Islet precursor cell (in vitro differentiated cells): ENCODE results near the gene DAB2IP.
A peak's percentile ranks its signal among the peaks of the same experiment; 100 is the strongest.

Source experiments
- DNase-seq: peaks from one replicate; pipeline ENCODE4 v3.0.0-alpha.2; 2018

Gene DAB2IP

DNA sequence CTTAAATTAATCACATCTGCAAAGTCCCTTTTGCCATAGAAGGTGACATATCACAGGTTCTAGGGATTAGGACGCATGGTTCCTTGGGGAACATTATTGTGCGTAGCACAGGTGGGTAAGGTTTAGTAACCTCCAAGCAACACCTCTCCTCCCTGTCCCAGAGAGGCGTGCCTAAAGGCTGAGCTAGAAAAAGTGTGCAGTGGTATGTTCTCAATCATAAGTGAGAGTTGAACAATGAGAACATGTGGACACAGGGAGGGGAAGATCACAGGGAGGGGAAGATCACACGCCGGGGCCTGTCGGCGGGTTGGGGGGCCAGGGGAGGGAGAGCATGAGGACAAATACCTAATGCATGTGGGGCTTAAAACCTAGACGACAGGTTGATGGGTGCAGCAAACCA, 14.9 kb downstream of the DAB2IP start:
- no peak for DNase-seq

DNA sequence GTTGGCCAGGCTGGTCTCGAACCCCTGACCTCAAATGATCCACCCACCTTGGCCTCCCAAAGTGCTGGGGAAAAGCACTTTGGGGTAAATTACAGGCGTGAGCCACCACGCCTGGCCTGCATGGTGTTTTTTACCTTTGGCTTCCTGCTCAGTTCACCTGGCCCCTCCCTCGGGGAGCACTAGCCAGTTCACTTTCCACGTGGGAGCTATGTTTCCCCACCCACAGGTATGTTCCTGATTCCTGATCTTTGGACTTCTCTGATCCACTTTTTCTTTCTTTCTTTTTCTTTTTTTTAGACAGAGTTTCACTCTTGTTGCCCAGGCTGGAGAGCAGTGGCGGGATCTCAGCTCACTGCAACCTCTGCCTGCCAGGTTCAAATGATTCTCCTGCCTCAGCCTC, 15.8 kb downstream of the DAB2IP start:
- no peak for DNase-seq

DNA sequence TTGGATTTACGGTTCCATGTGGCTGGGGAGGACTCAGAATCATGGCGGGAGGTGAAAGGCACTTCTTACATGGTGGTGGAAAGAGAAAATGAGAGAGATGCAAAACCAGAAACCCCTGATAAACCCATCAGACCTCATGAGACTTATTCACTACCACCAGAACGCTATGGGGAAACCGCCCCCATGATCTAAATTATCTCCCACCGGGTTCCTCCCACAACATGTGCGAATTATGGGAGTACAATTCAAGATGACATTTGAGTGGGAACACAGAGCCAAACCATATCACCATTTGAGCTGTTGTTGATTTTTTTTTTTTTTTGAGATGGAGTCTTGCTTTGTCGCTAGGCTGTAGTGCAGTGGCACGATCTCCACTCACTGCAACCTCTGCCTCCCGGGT, 16.5 kb downstream of the DAB2IP start:
- no peak for DNase-seq

DNA sequence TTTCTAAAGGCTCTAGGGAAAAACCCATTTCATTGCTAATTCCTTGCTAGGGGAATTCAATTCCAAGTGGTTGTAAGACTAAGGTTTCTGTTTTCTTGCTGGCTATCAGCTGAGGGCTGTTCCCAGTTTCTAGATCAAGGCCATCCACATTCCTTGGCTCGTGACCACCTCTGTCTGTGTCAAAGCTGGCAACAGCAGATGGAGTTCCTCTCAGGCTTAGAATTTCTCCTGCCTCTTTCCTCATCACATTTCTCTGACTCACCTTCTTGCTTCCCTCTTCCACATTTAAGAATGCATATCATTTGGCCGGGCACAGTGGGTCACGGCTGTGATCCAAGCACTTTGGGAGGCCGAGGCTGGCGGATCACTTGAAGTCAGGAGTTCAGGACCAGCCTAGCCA, 19.0 kb downstream of the DAB2IP start:
- DNase-seq, result no peak

DNA sequence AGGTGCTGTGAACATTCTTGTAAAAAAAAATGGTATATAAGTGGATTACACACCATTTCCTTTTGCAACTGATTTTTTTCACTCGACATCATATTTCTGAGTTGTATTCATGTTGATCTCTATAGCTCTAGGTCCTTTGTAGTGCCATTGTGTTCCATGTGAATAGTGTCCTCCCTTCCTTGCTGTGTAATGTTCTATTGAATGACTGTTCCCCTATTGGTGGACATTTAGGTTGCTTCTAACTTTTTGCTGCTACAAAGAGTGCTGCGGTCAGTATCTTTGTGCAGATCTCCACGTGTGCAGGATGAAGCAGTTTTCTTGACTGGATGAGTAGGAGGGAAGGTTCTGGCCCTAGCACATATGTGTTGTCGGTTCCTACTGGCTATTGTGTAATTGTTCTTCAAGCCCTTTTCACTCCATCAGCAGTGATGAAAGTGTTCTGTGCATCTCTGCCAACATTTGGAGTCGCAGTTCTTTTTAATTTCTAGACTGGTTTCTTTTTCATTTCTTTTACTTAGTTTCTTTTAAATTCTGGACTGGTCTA, 20.2 kb downstream of the DAB2IP start:
- no peak for DNase-seq

DNA sequence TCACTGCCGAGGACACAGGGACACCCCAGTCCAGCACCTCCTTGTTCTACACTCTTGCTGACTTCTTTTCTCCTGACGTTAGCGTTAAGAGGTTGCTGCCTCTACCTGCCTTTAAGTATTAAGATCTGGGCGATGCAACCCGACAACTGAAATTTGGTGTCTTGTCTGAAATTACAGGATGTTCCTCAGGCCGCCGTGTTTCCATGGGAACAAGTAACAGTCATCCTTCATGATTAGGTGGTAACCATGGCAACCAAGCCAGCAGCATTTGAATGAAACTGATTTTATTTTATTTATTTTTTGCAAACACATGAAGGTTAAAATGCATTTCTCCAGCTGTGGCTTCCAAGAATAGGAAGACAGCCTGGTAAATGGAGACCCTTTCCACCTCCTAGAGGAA, 20.8 kb downstream of the DAB2IP start:
- DNase-seq, result no peak

DNA sequence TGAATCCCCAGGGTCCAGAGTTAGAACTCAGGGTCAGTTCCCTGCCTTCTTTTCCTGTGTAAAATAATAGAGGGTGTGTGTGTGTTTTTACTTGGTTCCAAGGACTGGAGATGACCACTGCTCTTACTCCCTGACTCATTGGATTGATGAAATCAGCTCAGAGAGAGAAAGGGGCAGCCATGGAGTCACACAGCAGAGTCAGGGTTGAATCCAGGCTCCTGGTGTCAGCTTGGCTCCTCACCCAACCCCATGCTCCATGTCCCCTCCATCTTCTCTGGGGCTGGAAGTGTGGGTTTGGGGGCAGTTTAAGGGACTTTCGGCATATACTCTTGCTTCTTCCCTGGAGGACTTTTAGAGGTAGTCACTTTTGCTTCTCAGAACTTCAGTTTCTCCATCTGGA, 21.6 kb downstream of the DAB2IP start:
- DNase-seq, result no peak

DNA sequence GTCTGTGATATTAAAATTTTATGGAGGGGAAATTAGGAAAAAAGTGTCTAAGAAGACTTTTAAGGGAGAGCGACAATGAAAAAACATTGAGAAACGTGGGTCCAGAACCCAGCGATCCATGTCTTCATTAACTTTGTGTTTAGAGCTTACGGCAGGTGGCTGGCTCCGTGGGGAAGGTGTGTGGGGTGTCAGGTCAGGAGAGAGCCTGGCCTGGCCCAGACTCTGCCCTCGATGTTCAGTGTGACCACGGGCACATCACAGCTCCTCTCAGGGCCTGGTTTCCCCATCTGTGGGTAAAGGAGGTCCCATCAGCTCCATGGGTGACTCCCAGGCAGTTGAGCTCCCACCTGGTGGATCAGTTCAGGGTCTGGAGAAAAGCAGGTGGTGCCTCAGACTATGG, 22.1 kb downstream of the DAB2IP start:
- no peak for DNase-seq

DNA sequence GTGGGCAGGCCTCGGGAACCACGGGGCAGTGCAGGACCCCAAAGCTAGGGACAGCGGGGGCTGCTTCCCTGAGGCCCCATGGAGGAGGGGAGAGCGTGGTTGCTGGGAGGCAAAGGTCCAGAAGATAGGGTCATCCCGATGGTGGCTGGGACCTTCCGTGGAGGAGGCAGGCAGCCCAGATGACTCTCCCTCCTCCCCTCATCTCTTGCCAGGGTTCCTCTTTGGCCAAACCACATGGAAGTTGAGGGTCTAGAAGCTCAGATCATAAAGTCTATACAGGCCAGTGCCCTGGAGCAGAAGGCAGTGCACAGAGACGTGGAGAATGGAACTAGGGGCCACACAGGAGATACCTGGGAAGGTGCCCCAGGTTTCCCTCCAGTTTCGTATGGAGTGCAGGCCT, 22.6 kb downstream of the DAB2IP start:
- no peak for DNase-seq

DNA sequence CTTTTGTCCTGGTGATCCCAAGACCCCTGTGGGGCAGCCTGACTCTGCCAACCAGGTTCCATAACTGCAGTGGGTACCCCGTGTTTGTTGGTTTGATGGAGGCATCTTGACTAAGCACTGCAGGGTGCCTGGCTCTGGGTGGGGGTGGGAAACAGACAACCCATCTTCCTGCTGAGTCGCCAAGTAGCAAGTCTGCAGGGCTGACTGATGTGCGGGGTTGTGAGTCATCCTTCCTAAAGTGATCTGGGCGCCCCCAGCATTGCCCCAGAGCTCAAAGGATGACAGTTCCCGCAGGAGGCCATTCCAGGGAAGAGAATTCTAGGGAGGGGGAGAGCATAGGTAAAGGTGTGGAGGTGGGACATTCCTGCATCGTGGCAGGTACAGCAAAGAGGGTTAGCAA, 23.5 kb downstream of the DAB2IP start:
- peak; percentile 91 for DNase-seq

DNA sequence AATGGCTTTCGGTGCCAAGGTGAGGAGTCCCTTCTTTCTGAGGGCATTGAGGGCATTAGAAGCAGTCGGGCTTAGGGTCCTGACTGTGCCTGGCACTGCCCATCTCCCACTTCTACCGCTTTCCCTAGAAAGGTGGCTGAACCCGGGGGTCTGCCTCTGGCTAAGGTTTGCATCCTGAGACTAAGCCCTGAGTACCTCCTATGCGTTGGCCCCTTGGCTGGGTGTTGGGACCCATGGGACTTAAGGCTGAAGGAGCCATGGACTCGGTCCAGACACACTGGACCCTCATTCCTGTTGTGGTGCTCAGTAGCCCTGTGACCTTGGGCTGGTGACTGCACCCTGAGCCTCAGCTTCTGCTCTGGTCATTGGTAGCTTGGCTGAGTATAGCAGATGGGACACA, 23.9 kb downstream of the DAB2IP start:
- no peak for DNase-seq

DNA sequence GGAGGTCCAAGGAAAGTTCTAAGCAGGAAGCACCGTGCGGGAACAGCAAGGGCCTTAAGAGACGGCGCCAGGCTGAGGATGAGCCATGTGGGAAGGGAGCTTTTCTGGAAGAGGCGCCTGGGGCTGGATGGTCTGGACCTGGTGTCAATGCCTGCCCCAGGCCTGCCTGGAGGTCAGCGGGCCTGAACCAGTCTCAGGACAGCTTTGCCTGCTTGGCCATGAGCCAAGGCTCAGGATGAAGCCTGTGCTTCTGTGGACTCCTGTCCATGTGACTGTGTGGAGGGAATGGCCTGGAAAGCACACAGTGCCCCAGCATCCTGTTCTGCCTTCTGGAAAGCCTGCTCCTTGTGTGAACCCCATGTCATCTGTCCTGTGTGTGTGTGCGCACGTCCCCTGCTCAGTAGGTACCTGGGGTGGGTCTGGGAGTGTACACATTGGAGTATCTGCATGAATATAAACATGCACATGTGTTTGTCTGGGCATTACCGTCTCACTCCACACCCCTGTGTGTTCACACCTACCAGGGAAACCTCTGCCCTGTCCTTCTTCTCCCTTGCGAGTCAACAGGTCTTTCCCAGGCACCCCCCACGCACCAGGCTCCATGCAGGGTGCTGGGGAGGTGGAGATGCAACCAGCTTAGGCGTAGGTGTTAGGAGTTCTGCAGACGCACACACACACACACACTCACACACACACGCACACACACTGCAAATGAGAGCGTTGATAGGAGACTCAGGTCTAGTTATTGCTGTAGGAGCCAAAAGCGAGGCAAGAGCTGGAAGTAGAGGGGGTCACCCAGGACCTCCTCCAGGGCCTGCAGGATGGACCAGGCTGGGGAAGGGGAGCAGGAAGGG, 24.8 kb downstream of the DAB2IP start:
- DNase-seq, result no peak

DNA sequence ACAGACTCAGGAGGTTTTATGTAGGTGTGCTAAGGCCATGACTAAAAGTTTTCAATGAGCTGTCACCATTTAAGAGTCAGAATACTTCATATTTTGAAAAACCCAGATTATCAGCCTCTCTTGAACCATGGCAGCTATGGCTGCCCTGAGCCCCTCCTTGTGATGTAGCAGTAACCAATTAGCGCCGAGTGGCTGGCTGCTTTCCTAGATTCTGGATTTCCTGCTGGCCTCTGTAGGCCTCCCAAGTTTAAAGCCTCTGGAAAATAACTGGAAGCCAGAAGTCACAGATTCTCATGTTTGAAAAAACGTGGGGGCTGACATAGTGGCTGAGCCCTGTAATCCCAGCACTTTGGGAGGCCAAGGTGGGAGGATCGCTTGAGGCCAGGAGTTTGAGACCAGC, 25.5 kb downstream of the DAB2IP start:
- no peak for DNase-seq

DNA sequence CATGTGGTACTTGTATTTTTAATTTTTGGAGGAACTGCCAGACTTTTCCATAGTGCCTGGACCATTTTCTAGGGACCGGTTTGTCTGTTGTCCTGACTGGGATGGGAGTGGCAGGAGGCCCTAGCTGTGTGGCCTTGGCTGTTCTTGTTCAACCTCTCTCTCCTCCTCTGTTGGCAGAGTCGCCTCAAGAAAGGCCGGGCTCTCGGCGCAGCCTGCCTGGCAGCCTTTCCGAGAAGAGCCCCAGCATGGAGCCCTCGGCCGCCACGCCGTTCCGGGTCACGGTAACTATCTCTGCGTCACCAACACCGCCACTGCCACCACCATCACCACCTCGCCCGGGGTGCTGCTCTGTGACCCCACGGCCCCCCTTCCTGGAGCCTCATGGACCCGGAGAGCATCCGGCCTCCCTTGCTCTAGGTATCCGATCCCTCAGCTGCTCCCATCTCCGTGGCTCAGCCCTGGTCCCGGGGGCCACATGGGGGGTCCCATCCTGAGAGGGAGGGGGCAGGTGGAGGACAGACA, 27.1 kb downstream of the DAB2IP start:
- no peak for DNase-seq

DNA sequence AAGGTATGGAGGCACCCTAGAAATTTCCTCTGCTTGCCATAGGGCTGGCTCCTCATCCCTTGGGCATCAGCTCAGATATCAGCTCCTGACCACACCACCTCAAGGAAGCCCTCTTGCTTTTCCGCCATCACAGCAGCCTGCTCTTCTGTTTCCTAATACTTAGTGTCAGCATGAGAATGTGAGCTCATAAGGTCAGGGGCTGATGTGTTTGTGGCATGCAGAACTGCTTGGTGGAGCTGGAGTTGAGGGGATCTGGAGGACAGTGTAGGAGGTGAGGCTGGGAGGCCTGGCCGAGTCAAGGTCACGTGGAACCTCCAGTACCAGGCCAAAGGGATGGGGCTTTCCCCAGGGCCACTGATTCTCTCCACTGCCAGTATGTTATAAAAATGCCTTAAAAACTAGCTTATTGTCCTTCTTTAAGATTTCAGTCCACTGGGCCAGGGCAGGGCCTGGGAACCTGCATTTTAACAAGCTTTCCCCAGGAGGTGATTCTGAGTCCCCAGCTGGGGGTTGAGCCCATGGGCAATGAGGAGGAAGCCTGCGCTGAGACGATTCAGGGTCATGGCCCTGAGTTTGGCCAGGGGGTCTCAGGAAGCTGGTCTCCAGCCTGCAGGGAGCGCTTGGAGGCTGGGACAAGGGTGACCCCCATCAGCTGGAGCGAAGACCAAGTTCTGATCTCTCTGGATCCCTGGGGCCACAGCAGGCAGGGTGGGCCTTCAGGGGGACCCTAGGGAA, 28.6 kb downstream of the DAB2IP start:
- no peak for DNase-seq

DNA sequence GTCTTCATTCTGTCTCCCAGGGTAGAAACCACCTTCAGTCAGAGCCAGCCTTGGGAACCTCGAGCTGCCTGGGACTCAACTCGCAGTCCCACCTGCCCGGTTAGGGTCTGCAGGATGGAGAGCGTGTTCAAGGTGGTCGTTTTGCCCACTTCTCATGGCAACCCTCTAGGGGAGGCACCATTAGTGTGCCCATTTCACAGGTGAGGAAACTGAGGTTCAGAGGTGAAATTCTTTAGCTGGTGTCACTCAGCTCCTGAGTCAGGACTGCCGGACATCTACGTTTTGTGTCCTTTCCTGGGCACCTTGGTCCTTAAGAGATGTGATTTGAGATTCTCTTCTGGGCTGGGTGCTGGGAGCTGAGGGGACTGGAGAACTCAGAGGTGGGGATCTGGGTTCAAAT, 30.0 kb downstream of the DAB2IP start:
- no peak for DNase-seq

DNA sequence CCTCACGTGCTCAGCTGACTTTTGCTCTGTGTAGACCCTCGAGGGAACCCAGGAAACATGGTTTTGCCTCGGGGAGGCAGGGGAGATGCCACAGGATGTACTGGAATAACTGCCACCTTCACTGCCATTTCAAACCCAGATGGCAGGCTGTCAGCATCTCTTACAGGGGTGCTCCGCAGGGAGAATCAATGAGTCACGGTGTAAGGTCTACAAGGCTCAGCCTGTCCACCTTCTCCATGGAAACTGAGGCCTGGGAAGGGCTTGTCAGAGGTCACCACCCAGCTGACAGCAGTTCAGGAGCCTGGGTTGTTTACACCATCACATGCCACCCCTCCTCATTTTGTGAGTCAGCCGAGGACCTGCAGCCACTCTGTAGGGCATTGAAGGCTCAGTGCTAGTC, 30.8 kb downstream of the DAB2IP start:
- DNase-seq, result no peak

DNA sequence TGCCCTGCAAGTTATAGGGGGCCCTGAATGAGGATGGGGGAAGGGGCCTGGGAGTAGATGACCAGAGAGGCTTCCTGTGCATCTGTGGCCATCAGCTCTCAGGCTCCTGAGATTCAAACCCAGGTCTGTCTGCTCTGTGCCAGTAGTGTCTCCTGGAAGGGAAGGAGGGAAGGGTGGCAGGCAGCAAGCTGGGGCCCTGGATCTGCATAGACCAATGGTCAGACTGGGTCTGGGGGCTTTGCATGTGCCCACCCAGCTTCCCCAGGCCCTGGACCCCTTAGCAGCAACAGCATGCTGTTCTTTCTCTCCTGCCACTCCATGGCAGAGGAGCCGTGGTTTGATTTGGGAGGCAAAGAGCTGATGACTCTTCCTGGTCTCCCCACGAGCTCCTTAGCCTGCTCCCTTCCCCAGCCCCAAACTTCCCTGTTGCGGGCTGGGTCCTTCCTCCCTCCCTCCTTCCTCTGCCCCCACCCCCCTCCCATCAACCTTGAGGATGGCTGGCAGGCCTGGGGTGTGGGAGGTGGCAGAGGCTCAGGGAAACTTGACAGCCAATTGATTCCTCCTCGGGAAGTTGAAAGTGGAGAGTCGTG, 31.6 kb downstream of the DAB2IP start:
- DNase-seq, result no peak

DNA sequence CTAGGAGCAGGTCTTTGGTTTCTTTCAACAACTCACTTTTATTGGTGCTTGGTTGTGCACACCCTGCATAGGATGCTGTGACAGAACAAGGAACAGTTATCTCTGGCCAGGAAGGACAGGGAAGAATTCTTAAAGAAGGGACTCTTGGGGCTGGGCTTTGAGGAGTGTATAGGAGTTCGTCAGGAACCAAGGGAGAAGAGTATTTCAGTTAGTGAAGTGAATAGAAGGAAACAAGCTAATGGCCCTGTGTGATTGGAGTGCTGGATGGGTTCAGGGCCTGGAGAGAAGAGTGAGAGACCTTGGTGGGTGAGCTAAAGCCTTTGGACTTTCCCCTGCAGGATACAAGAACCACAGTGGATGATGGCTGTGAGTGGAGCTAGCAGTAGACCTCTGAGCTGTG, 32.2 kb downstream of the DAB2IP start:
- DNase-seq, result no peak

DNA sequence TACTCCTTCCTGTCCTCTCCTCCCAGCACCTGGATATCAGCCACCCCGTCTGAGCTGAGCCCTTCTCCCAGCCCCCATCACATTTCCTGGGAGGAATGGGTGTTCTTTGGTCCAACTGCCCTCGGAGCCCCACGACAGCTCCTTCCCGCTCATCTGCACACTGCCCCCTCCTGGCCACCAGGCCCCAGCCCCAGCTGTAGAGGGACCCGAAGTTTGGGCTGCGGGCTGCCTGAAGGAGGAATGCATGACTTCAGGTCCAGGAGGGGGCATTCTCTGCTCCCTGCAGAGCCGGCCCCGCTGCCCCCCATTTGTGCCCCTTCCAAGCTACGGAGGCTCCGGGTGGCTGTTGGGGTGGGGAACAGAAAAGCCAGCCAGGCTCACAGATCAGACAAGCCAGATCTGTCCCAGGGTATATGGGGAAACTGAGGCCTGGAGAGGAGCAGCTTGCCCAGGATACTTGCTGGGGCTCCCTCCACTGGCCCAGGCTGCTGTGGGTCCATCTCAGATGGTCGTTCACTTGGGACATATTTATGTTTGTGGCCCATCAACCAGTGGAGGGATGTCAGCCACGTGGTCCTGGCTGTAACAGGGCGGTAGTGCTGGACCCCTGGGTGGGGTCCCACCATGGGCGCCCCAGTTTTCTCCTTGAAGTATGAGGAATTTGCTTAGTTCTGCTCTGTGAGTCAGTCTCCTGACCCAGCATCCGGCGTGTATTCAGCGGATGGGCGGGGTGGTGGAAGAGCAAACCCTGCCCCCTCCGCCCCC, 33.1 kb downstream of the DAB2IP start:
- peak; percentile 83 for DNase-seq

DNA sequence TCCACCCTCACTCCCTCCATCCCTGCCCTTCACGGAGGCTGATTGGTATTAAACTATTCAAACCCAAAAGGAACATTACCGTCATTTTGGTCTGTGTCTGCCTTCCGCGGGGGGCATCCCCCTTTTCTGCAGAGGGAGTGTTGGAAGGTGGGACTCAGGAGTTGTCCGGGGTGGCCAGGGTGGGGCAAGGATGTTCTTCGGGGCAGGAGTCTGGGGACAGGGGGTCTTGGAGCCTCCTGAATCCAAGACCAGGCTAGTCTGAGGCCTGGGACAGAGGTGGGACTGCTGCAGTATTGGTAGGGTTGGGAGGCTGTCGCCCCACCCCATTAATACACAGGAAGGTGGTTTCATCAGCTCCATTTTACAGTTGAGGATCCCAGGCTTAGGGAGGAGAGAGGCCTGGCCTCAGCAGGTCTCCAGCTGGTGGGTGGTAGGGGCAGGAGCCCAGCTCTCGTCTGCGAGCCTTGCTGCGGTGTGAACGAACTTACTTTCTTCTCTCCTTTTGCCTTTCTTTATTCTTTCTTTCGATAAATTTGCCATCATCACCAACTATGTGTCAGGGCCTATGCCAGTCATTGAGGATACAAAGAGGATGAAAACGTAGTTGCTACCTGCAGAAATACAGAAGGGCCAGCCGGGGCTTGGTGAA, 33.8 kb downstream of the DAB2IP start:
- DNase-seq, result no peak

DNA sequence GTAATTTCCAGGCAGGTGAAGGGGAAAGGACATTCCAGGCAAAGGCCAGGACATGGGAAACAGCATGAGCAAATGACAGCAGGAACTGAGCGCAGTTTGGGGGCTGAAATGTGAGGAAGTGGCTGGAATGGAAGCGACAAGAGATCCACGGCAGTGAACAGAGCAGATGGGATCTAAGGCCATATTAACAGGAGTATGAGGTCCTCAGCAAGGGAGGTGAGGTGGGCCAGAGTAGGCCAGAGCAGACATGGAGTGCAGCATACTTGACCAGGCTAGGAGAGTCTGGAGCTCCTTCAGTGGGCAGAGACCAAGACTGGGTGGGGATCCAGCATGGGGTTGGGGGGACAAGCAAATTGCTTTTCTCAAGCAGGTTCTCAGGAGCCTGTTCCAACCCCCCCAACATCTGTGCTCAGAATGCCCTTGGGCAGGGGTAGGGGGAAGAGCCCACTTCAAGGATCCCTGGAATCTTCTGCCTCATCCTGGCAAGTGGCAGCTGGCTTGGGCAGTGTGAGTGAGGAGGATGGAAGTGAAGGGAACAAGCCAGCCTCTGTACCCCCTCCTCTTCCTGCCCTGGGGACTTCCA, 34.5 kb downstream of the DAB2IP start:
- DNase-seq, result no peak
